GM23338 (cell line): Measurements from ENCODE around the gene ZNF165. TPM values are rescaled to one million over a fixed set of nuclear protein-coding genes. Genes with fewer than 3 reads are reported as not detected.
"Not testable (repeated sequence)": the region's sequence is repeated elsewhere in the genome, so short reads cannot be mapped to it uniquely, and the experiment has no call there.

Experiments
- ATAC-seq: fragments of 200-7000 bp; cut with Tn5 transposase; 3 replicates; pipeline ENCODE4 v1.9.1; 2020
- DNase-seq: peaks from one replicate; pipeline ENCODE4 v3.0.0-alpha.2; 2015; ENCODE audit warnings: low spot score
- H2AFZ ChIP-seq: fragments of 200-600 bp; sonication (generic); 2 replicates; pipeline ENCODE4 v1.8.0; 2016; ENCODE audit warnings: antibody characterized with exemption, mild to moderate bottlenecking, moderate library complexity
- H3F3A ChIP-seq: fragments of 200-600 bp; sonication (generic); replicated peaks from 2 replicates; pipeline ENCODE4 v1.8.0; 2017; ENCODE audit warnings: antibody characterized with exemption, mixed run types, low read depth
- H3K27ac ChIP-seq: fragments of 200-600 bp; sonication (generic); 2 replicates; pipeline ENCODE4 v1.6.1; 2016; ENCODE audit warnings: low read depth
- H3K27me3 ChIP-seq: fragments of 200-600 bp; sonication (generic); 2 replicates; pipeline ENCODE4 v1.8.0; 2016; ENCODE audit warnings: mild to moderate bottlenecking, mixed run types, moderate library complexity; ENCODE audit not compliant: insufficient read depth
- H3K36me3 ChIP-seq: fragments of 200-600 bp; sonication (generic); 2 replicates; pipeline ENCODE4 v1.8.0; 2016; ENCODE audit warnings: mild to moderate bottlenecking; ENCODE audit not compliant: insufficient read depth
- H3K4me1 ChIP-seq: fragments of 200-600 bp; sonication (generic); 2 replicates; pipeline ENCODE4 v1.8.0; 2016; ENCODE audit warnings: mild to moderate bottlenecking, moderate library complexity; ENCODE audit not compliant: insufficient read depth
- H3K4me2 ChIP-seq: fragments of 200-600 bp; sonication (generic); 2 replicates; pipeline ENCODE4 v1.7.1; 2017; ENCODE audit warnings: mixed run types
- H3K4me3 ChIP-seq: fragments of 200-600 bp; sonication (generic); 2 replicates; pipeline ENCODE4 v1.6.1; 2016; ENCODE audit warnings: mixed run types
- H3K79me2 ChIP-seq: fragments of 200-600 bp; sonication (generic); replicated peaks from 2 replicates; pipeline ENCODE4 v1.8.0; 2017; ENCODE audit warnings: mild to moderate bottlenecking; ENCODE audit not compliant: insufficient read depth
- H3K9me2 ChIP-seq: fragments of 200-600 bp; sonication (generic); 2 replicates; pipeline ENCODE4 v1.8.0; 2017; ENCODE audit not compliant: insufficient read depth
- H4K20me1 ChIP-seq: fragments of 200-600 bp; sonication (generic); replicated peaks from 2 replicates; pipeline ENCODE4 v1.8.0; 2017; ENCODE audit warnings: mild to moderate bottlenecking; ENCODE audit not compliant: insufficient read depth
- H3K27ac Mint-ChIP-seq: 2 replicates; pipeline ENCODE4 v1.8.0; 2020; ENCODE audit warnings: inconsistent platforms, mild to moderate bottlenecking, moderate library complexity, mixed read lengths
- H3K27me3 Mint-ChIP-seq: 3 replicates; pipeline ENCODE4 v1.8.0; 2022; ENCODE audit warnings: low read depth, mild to moderate bottlenecking, moderate library complexity, mixed read lengths, inconsistent platforms; ENCODE audit not compliant: insufficient read depth, poor library complexity
- H3K36me3 Mint-ChIP-seq: 3 replicates; pipeline ENCODE4 v1.8.0; 2021; ENCODE audit warnings: low read depth, mild to moderate bottlenecking, inconsistent platforms, moderate library complexity, mixed read lengths
- H3K4me1 Mint-ChIP-seq: 3 replicates; pipeline ENCODE4 v1.8.0; 2020; ENCODE audit warnings: mild to moderate bottlenecking, inconsistent platforms, mixed read lengths
- H3K4me3 Mint-ChIP-seq: 3 replicates; pipeline ENCODE4 v1.8.0; 2021; ENCODE audit warnings: moderate library complexity, mild to moderate bottlenecking, inconsistent platforms, mixed read lengths
- H3K9me3 Mint-ChIP-seq: 3 replicates; pipeline ENCODE4 v1.8.0; 2020; ENCODE audit warnings: moderate library complexity, mild to moderate bottlenecking, inconsistent platforms, mixed read lengths
- CREB1 ChIP-seq: fragments of 250-450 bp; sonication (Bioruptor Pico); IDR thresholded peaks from 2 replicates; pipeline ENCODE4 v1.5.0; 2020; ENCODE audit warnings: low read depth, mild to moderate bottlenecking, moderate library complexity
- EZH2 ChIP-seq: fragments of 200-600 bp; sonication (generic); IDR thresholded peaks from one replicate; pipeline ENCODE4 v1.8.0; 2017; ENCODE audit warnings: antibody characterized with exemption, mild to moderate bottlenecking, low read depth; ENCODE audit not compliant: unreplicated experiment
- EZH2phosphoT487 ChIP-seq: fragments of 200-600 bp; sonication (generic); IDR thresholded peaks from one replicate; pipeline ENCODE4 v1.8.1; 2018; ENCODE audit warnings: antibody characterized with exemption; ENCODE audit not compliant: unreplicated experiment
- JUNB ChIP-seq: IDR thresholded peaks from one replicate; pipeline ENCODE4 v1.6.1; 2016; ENCODE audit warnings: antibody characterized with exemption; ENCODE audit not compliant: unreplicated experiment
- POLR2AphosphoS5 ChIP-seq: IDR thresholded peaks from 2 replicates; pipeline ENCODE4 v1.6.1; 2016; ENCODE audit warnings: antibody characterized with exemption, low read depth
- STAT1 ChIP-seq: IDR thresholded peaks from one replicate; pipeline ENCODE4 v1.6.1; 2016; ENCODE audit warnings: antibody characterized with exemption; ENCODE audit not compliant: unreplicated experiment
- ZNF114 ChIP-seq: fragments of 250-450 bp; sonication (Bioruptor Pico); IDR thresholded peaks from 2 replicates; pipeline ENCODE4 v1.5.0; 2020; ENCODE audit warnings: mild to moderate bottlenecking, moderate library complexity
- ZNF331 ChIP-seq: fragments of 250-450 bp; sonication (Bioruptor Pico); IDR thresholded peaks from 2 replicates; pipeline ENCODE4 v1.5.0; 2020; ENCODE audit warnings: low read depth, mild to moderate bottlenecking, moderate library complexity
- polyA plus RNA-seq: library from polyadenylated mRNA; unstranded; fragments of >200 nt; fragmentation: Nextera tagmentation; extraction: Ambion mirVana; gene quantifications from 2 replicates; pipeline ENCODE4 v1.2.1, GENCODE V29; 2016
- total RNA-seq: library from RNA; depleted of rRNA; stranded (reverse); fragments of >200 nt; shearing (Covaris generic); gene quantifications from 2 replicates; pipeline ENCODE4 v1.2.3, GENCODE V29; 2014
- TF ChIP-seq, protein P1 (sequence below): IDR thresholded peaks from 2 replicates; pipeline ENCODE4 v1.6.1; 2016; ENCODE audit warnings: antibody characterized with exemption
- TF ChIP-seq, protein P2 (sequence below), 2 experiments: fragments of 200-600 bp in 1 of 2; sonication (generic) in 1 of 2; conservative IDR thresholded peaks; 2 replicates each; pipeline versions ENCODE4 v1.5.1 to v1.6.1; 2016 to 2017; ENCODE audit warnings: antibody characterized with exemption in 2 of 2, low read depth in 2 of 2, mild to moderate bottlenecking in 2 of 2, moderate library complexity in 1 of 2
- TF ChIP-seq, protein P3 (sequence below): fragments of 250-450 bp; sonication (Bioruptor Pico); IDR thresholded peaks from 2 replicates; pipeline ENCODE4 v1.5.0; 2020; ENCODE audit warnings: mild to moderate bottlenecking, moderate library complexity

ZNF165 gene
- total and polyA plus RNA-seq, 2 experiments from 2014 or later: 5.5 to 8.9 TPM

DNA sequence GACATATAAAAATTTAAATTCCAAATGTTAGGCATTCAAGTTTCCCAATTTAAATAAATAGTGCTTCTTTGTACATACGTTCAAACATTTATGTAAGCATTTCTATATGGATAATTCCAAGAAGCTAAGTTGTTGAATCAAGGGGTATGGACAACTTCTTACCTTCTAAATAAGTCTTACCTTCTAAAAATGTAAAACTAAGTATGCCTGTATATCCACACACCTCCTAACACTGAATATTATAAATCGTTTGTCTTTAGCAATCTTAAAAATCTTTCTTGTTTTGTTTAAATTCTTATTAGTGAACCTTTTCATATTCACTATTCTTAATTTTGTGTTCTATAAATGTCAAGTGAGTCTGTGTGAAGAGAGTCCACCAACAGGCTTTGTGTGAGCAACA lies 41.5 kb downstream of the ZNF165 start (continued):
- TF ChIP-seq ZNF114 (no peak), ZNF331 (CRISPR knock-in tag) (no peak), EZH2phosphoT487 (no peak), POLR2AphosphoS5 (no peak), STAT1 (no peak)
- TF ChIP-seq, protein P1, sequence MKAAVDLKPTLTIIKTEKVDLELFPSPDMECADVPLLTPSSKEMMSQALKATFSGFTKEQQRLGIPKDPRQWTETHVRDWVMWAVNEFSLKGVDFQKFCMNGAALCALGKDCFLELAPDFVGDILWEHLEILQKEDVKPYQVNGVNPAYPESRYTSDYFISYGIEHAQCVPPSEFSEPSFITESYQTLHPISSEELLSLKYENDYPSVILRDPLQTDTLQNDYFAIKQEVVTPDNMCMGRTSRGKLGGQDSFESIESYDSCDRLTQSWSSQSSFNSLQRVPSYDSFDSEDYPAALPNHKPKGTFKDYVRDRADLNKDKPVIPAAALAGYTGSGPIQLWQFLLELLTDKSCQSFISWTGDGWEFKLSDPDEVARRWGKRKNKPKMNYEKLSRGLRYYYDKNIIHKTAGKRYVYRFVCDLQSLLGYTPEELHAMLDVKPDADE: no peak

DNA sequence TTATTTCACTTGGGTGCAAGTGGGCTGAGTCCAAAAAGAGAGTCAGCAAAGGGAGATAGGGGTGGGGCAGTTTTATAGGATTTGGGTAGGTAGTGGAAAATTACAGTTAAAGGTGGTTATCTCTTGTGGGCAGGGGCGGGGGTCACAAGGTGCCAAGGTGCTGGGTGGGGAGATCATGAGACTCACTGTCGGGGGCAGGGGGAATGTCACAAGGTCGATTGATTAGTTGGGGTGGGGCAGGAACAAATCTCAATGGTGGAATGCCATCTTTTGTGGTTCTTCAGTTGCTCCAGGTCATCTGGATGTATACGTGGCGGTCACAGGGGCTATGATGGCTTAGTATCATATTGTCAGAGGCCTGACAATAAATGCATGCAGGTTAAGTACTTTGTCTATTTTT lies 41.9 kb downstream of the ZNF165 start:
- DNase-seq, ATAC-seq, H3K27me3 ChIP-seq, H3K9me2 ChIP-seq, H3K4me3 ChIP-seq, H3K4me2 ChIP-seq, H3K36me3 ChIP-seq, H4K20me1 ChIP-seq, H2AFZ ChIP-seq, H3K27me3 Mint-ChIP-seq, H3K4me3 Mint-ChIP-seq, H3K9me3 Mint-ChIP-seq, H3K27ac Mint-ChIP-seq, H3K27ac ChIP-seq, H3K36me3 Mint-ChIP-seq, H3K4me1 Mint-ChIP-seq, H3F3A ChIP-seq, H3K4me1 ChIP-seq: not testable (repeated sequence)
- peaks cover 12% of the 10 kb centered on the region for H3K79me2 ChIP-seq

DNA sequence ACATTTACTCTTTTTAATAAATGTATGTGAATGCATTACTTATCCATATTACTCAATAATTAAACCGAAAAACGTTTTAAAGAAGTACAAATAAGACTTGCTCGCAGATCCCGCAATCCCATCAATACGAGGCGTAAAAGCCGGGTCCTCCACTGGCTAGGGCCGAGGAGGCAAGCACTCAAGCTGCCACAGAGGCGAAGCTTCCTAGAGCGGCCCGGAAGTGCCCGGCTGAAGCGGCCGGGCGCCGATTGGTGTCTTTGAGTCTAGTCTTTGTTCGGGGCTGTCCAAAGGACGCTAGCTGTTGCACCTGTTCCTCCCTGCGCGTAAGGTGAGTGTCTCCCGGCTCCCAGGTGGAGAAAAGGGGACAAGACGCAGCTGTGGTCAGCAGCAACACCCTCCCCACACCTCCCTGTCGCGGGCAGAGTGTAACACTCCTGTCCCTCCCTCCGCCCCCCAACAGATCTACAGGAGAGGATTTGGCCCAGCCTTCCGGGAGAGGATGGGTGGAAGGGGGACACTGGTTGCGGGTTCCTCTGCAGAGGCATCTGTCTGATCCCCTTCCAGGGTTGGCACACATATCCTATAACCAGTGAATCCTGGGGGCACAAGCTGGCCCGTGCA lies 44.1 kb downstream of the ZNF165 start, which contains the start of gene ZSCAN16:
ZSCAN16 (plus strand) TSS at position 260 of the 621 bp plus-strand sequence. CDS start 835 bp downstream, outside the sequence.
- Histone ChIP-seq H3K9me2 (no peaks in the 10 kb centered on the region), H3K4me1 (peaks cover 9% of the 10 kb centered on the region; the same call in 1 of the 2 replicates), H4K20me1 (peaks cover 3% of the 10 kb centered on the region; the same call in 1 of the 2 replicates), H3K27ac (no peak within 1 kb of the TSS), H3K4me2 (peak within 1 kb of the TSS; percentile 75), H2AFZ (peak within 1 kb of the TSS; percentile 93), H3F3A (no peaks in the 10 kb centered on the region), H3K27me3 (no peaks in the 10 kb centered on the region), H3K79me2 (peaks cover 17% of the 10 kb centered on the region), H3K36me3 (peaks cover 16% of the 10 kb centered on the region; the same call in 1 of the 2 replicates), H3K4me3 (peak within 1 kb of the TSS; percentile 75)
- peak; percentile 100 for ATAC-seq
- H3K27me3 Mint-ChIP-seq: no peaks in the 10 kb centered on the region
- DNase-seq: peak; percentile 97
- no peaks in the 10 kb centered on the region for H3K9me3 Mint-ChIP-seq
- peaks cover 19% of the 10 kb centered on the region for H3K36me3 Mint-ChIP-seq
- peaks cover 7% of the 10 kb centered on the region; the same call in 2 of the 3 replicates for H3K4me1 Mint-ChIP-seq
- peak within 1 kb of the TSS; percentile 98 for H3K4me3 Mint-ChIP-seq
- H3K27ac Mint-ChIP-seq: peak within 1 kb of the TSS; percentile 92
- TF ChIP-seq CREB1 (CRISPR knock-in tag) (no peak), EZH2phosphoT487 (no peak), EZH2 (no peak), POLR2AphosphoS5 (peak; percentile 90), JUNB (no peak), STAT1 (no peak), ZNF331 (CRISPR knock-in tag) (no peak)
- TF ChIP-seq, protein P2, sequence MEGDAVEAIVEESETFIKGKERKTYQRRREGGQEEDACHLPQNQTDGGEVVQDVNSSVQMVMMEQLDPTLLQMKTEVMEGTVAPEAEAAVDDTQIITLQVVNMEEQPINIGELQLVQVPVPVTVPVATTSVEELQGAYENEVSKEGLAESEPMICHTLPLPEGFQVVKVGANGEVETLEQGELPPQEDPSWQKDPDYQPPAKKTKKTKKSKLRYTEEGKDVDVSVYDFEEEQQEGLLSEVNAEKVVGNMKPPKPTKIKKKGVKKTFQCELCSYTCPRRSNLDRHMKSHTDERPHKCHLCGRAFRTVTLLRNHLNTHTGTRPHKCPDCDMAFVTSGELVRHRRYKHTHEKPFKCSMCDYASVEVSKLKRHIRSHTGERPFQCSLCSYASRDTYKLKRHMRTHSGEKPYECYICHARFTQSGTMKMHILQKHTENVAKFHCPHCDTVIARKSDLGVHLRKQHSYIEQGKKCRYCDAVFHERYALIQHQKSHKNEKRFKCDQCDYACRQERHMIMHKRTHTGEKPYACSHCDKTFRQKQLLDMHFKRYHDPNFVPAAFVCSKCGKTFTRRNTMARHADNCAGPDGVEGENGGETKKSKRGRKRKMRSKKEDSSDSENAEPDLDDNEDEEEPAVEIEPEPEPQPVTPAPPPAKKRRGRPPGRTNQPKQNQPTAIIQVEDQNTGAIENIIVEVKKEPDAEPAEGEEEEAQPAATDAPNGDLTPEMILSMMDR (conservative IDR thresholded peaks at IDR 0.05; ENCODE audit: low read depth in 2 of 2): no peak
- TF ChIP-seq, protein P3, sequence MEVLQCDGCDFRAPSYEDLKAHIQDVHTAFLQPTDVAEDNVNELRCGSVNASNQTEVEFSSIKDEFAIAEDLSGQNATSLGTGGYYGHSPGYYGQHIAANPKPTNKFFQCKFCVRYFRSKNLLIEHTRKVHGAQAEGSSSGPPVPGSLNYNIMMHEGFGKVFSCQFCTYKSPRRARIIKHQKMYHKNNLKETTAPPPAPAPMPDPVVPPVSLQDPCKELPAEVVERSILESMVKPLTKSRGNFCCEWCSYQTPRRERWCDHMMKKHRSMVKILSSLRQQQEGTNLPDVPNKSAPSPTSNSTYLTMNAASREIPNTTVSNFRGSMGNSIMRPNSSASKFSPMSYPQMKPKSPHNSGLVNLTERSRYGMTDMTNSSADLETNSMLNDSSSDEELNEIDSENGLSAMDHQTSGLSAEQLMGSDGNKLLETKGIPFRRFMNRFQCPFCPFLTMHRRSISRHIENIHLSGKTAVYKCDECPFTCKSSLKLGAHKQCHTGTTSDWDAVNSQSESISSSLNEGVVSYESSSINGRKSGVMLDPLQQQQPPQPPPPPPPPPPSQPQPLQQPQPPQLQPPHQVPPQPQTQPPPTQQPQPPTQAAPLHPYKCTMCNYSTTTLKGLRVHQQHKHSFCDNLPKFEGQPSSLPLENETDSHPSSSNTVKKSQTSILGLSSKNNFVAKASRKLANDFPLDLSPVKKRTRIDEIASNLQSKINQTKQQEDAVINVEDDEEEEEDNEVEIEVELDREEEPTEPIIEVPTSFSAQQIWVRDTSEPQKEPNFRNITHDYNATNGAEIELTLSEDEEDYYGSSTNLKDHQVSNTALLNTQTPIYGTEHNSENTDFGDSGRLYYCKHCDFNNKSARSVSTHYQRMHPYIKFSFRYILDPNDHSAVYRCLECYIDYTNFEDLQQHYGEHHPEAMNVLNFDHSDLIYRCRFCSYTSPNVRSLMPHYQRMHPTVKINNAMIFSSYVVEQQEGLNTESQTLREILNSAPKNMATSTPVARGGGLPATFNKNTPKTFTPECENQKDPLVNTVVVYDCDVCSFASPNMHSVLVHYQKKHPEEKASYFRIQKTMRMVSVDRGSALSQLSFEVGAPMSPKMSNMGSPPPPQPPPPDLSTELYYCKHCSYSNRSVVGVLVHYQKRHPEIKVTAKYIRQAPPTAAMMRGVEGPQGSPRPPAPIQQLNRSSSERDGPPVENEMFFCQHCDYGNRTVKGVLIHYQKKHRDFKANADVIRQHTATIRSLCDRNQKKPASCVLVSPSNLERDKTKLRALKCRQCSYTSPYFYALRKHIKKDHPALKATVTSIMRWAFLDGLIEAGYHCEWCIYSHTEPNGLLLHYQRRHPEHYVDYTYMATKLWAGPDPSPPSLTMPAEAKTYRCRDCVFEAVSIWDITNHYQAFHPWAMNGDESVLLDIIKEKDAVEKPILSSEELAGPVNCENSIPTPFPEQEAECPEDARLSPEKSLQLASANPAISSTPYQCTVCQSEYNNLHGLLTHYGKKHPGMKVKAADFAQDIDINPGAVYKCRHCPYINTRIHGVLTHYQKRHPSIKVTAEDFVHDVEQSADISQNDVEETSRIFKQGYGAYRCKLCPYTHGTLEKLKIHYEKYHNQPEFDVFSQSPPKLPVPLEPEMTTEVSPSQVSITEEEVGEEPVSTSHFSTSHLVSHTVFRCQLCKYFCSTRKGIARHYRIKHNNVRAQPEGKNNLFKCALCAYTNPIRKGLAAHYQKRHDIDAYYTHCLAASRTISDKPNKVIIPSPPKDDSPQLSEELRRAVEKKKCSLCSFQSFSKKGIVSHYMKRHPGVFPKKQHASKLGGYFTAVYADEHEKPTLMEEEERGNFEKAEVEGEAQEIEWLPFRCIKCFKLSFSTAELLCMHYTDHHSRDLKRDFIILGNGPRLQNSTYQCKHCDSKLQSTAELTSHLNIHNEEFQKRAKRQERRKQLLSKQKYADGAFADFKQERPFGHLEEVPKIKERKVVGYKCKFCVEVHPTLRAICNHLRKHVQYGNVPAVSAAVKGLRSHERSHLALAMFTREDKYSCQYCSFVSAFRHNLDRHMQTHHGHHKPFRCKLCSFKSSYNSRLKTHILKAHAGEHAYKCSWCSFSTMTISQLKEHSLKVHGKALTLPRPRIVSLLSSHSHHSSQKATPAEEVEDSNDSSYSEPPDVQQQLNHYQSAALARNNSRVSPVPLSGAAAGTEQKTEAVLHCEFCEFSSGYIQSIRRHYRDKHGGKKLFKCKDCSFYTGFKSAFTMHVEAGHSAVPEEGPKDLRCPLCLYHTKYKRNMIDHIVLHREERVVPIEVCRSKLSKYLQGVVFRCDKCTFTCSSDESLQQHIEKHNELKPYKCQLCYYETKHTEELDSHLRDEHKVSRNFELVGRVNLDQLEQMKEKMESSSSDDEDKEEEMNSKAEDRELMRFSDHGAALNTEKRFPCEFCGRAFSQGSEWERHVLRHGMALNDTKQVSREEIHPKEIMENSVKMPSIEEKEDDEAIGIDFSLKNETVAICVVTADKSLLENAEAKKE: no peak
